Measurements from ENCODE around the gene MMEL1.
"Not testable (repeated sequence)": the region's sequence is repeated elsewhere in the genome, so short reads cannot be mapped to it uniquely, and the experiment has no call there.

The MMEL1 gene, protein sequence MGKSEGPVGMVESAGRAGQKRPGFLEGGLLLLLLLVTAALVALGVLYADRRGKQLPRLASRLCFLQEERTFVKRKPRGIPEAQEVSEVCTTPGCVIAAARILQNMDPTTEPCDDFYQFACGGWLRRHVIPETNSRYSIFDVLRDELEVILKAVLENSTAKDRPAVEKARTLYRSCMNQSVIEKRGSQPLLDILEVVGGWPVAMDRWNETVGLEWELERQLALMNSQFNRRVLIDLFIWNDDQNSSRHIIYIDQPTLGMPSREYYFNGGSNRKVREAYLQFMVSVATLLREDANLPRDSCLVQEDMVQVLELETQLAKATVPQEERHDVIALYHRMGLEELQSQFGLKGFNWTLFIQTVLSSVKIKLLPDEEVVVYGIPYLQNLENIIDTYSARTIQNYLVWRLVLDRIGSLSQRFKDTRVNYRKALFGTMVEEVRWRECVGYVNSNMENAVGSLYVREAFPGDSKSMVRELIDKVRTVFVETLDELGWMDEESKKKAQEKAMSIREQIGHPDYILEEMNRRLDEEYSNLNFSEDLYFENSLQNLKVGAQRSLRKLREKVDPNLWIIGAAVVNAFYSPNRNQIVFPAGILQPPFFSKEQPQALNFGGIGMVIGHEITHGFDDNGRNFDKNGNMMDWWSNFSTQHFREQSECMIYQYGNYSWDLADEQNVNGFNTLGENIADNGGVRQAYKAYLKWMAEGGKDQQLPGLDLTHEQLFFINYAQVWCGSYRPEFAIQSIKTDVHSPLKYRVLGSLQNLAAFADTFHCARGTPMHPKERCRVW

GRCh38 chr1:2632561-2633361 lies at the start of gene MMEL1:
TSS of gene MMEL1 (minus strand) at chr1:2633016. CDS start at chr1:2629484, 3,532 bp downstream.
- DNase-seq (ENCODE audit: low spot score): no peak
- in situ Hi-C loops (cut with MboI; ENCODE audit: low pct_unique_long_range_greater_than_20kb, low sequenced_read_pairs, unreplicated experiment): no loop called here
- TF ChIP-seq CTCF (IDR thresholded peaks at IDR 0.05; ENCODE audit: extremely low read depth, insufficient read depth, missing control alignments): no peak

- DNase-seq (ENCODE audit: low spot score); in situ Hi-C loops (cut with MboI; ENCODE audit: low pct_unique_long_range_greater_than_20kb, low sequenced_read_pairs, unreplicated experiment): not testable (repeated sequence)
Observed at GRCh38 chr1:2676726-2677125, 43.9 kb upstream of the MMEL1 start.

- in situ Hi-C loops (cut with MboI; ENCODE audit: low pct_unique_long_range_greater_than_20kb, low sequenced_read_pairs, unreplicated experiment); DNase-seq (ENCODE audit: low spot score): not testable (repeated sequence)
Observed at GRCh38 chr1:2671656-2672055, 38.8 kb upstream of the MMEL1 start.

DNA sequence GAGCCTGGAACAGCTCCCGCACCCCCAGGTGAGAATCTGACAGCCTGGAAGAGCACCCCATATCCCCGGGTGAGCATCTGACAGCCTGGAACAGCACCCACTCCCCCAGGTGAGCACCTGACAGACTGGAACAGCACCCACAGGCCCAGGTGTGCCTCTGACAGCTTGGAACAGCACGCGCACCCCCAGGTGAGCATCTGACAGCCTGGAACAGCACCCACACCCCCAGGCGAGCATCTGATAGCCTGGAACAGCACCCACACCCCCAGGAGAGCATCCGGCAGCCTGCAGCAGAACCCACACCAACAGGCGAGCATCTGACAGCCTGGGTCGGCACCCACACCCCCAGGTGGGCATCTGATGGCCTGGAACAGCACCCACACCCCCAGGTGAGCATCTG lies 27.0 kb upstream of the MMEL1 start:
- in situ Hi-C loops (cut with MboI; ENCODE audit: low pct_unique_long_range_greater_than_20kb, low sequenced_read_pairs, unreplicated experiment): not testable (repeated sequence)

DNA sequence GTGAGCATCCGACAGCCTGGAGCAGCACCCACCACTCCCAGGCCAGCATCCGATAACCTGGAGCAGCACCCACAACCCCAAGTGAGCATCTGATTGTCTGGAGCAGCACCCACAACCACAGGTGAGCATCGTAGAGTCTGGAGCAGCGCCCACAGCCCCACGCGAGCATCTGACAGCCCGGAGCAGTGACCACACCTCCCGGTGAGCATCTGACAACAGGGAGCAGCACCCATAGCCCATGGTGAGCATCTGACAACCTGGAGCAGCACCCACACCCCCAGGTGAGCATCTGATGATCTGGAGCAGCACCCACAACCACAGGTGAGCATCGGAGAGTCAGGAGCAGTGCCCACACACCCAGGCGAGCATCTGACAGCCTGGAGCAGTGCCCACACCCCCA lies 25.1 kb upstream of the MMEL1 start:
- in situ Hi-C loops (cut with MboI; ENCODE audit: low pct_unique_long_range_greater_than_20kb, low sequenced_read_pairs, unreplicated experiment); DNase-seq (ENCODE audit: low spot score): not testable (repeated sequence)

More for the DNA sequence above, 27.0 kb upstream of the MMEL1 start:
- DNase-seq (ENCODE audit: low spot score): not testable (repeated sequence)

GRCh38 chr1:2657124-2657523 lies 24.3 kb upstream of the MMEL1 start:
- DNase-seq (ENCODE audit: low spot score); in situ Hi-C loops (cut with MboI; ENCODE audit: low pct_unique_long_range_greater_than_20kb, low sequenced_read_pairs, unreplicated experiment): not testable (repeated sequence)

DNA sequence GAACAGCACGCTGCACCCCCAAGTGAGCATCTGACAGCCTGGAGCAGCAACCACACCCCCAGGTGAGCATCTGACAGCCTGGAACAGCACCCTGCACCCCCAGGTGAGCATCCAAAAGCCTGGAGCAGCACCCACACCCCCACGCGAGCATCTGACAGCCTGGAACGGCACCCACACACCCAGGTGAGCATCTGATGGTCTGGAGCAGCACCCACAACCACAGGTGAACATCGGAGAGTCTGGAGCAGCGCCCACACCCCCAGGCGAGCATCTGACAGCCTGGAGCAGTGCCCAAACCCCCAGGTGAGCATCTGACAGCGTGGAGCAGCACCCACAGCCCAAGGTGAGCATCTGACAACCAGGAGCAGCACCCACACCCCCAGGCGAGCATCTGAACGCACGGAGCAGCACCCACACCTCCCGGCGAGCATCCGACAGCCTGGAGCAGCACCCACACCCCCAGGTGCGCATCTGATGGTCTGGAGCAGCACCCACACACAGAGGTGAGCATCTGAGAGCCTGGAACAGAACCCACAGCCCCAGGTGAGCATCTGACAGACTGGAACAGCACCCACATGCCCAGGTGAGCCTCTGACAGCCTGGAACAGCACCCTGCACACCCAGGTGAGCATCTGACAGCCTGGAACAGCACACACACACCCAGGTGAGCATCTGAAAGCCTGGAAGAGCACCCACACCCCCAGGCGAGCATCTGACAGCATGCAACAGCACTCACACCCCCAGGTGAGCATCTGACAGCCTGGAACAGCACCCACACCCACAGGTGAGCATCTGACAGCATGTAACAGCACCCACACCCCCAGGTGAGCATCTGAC lies 23.0 kb upstream of the MMEL1 start:
- in situ Hi-C loops (cut with MboI; ENCODE audit: low pct_unique_long_range_greater_than_20kb, low sequenced_read_pairs, unreplicated experiment); DNase-seq (ENCODE audit: low spot score): not testable (repeated sequence)

DNA sequence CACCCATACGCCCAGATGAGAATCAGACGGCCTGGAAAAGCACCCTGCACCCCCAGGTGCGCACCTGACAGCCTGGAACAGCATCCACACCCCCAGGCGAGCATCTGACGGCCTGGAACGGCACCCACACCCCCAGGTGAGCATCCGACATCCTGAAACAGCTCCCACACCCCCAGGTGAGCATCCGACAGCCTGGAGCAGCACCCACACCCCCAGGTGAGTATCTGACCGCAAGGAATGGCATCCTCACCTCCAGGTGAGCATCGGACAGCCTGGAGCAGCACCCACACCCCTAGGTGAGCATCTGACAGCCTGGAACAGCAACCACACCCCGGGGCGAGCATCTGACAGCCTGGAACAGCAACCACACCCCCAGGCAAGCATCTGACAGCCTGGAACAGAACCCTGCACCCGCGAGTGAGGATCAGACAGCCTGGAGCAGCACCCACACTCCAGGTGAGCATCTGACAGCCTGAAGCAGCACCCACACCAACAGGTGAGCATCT lies 21.7 kb upstream of the MMEL1 start:
- in situ Hi-C loops (cut with MboI; ENCODE audit: low pct_unique_long_range_greater_than_20kb, low sequenced_read_pairs, unreplicated experiment): not testable (repeated sequence)

GRCh38 chr1:2653741-2654442 lies 21.1 kb upstream of the MMEL1 start:
- DNase-seq (ENCODE audit: low spot score); in situ Hi-C loops (cut with MboI; ENCODE audit: low pct_unique_long_range_greater_than_20kb, low sequenced_read_pairs, unreplicated experiment): not testable (repeated sequence)

More for the DNA sequence above, 21.7 kb upstream of the MMEL1 start:
- not testable (repeated sequence) for DNase-seq (ENCODE audit: low spot score)

GRCh38 chr1:2652926-2653571 lies 20.2 kb upstream of the MMEL1 start:
- in situ Hi-C loops (cut with MboI; ENCODE audit: low pct_unique_long_range_greater_than_20kb, low sequenced_read_pairs, unreplicated experiment); DNase-seq (ENCODE audit: low spot score): not testable (repeated sequence)

DNA sequence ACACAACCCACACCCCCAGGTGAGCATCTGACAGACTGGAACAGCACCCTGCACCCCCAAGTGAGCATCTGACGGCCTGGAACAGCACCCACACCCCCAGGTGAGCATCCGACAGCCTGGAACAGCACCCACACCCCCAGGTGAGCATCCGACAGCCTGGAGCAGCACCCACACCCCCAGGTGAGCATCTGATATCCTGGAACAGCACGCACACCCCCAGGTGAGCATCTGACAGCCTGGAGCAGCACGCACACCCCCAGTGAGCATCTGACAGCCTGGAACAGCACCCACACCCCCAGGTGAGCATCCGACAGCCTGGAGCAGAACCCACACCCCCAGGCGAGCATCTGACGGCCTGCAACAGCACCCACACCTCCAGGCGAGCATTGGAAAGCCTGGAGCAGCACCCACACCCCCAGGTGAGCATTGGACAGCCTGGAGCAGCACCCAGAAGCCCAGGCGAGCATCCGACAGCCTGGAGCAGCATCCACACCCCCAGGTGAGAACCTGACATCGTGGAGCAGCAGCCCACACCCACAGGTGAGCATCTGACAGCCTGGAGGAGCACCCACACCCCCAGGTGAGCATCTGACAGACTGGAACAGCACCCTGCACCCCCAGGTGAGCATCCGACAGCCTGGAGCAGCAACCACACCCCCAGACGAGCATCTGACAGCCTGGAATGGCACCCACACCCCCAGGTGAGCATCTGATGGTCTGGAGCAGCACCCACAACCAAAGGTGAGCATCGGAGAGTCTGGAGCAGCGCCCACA lies 19.5 kb upstream of the MMEL1 start:
- DNase-seq (ENCODE audit: low spot score); in situ Hi-C loops (cut with MboI; ENCODE audit: low pct_unique_long_range_greater_than_20kb, low sequenced_read_pairs, unreplicated experiment): not testable (repeated sequence)

All from GM13977 (cell line).